Stimulated activated CD8-positive, alpha-beta memory T cell treated with anti-CD3 and anti-CD28 coated beads, Interleukin-4, amount 100 ng/mL, for 4 hours (primary cell): ENCODE data around the gene BAIAP2L2.
"Not testable (repeated sequence)": the region's sequence is repeated elsewhere in the genome, so short reads cannot be mapped to it uniquely, and the experiment has no call there.

Experiments used
- DNase-seq, 2 donors: peaks; one replicate each; pipeline ENCODE4 v3.0.0-alpha.2; 2020; ENCODE audit warnings: low read depth in 2 of 2, low spot score in 1 of 2

BAIAP2L2 gene

DNA sequence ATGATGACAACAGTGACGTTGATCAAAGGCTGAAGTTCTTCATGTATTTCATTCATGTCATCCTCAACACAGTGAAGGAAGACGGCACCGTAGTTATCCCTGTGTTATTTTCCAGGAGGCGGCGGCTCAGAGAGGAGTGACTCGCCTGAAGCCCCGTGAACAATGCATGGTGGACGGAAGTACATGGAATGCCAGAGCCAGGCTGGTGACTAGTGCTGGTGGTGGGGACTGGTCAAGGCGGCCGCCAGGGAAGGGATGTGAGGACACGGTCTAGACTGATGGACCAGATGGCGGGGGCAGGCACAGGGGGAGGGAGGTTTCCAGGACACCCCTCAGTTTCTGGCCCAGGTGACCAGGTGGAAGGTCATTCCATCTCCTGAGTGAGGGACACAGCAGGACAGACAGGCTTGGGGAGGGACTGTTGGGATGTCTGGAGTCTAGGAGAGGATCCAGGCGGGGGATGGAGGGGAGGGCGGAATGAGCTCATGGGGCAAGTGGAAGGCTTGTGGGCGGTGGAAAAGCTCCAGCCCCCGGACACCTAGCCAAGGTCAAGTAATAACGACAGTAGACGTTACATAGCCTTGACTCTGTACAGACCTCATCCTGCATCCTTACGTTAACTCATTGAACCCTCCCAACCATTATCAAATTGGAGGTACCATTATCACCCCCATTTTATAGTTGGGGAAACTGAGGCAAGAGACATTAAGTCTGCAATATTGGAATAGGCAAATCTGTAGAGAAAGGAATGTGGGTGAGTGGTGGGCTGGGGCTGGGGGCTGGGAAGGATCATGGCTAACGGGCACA is 69.3 kb downstream of the BAIAP2L2 start:
- DNase-seq = no peak

DNA sequence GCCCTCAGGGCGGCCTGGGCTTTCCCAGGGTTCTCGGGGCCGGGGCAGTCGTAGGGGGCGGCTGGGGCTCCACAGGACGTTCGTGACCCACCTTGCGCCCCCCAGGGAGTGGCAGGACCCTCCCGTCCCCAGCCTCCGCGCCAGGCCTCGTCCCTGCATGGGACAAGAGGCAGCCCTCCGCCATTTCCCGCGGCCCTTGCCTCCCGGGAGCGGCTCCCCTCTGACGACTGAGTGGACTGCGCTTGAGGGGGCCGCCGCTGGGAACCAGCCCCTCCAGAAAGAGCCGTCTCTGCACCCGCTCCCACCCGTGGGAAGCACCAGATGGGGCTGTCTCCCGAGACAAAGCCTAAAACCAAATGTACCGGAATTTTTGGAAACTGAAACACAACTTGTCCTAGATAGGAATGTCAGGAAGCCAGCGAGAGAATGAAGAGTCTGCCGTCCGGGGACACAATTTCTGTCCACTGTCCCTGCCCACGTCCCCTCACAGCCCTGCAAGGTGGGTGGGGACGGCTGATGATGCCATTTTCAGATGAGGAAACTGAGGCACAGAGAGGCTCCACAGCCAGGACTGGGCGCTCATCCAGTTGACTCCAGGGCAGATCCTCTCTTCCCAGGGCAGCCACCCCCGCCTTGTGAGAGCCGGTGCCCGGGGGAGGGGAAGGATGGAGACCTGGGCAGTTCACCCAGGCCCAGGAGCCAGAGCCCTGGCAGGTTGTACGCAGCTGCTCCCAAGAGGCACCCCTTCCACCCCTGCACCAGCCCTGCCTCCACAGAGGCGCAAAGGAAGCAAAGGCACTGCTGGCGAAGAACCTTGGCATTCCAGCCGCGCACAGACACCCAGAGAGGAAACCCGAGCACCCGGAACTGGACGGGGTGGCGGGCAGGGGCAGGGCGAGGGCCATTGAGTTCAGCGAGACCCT is 71.3 kb downstream of the BAIAP2L2 start:
- no peak for DNase-seq

DNA sequence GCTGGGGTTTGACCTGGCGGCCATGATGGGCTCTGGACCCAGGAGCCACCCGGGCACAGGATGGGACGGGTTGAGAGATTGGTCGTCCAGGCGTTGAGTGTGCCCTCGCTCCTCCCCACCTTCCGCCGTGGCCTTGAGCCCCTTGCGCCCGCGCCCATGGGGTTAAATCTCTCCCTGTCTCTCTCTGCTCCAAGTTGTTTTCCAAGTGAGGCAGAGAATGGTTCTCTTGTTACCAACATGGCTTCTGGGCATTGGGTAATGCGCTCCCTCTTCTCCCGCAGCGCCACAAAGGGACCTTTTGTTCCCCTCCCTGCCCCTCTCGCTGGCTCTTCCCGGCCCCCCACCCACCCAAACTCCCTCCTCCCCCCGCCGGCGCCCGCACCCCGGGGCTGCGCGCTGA is 72.1 kb downstream of the BAIAP2L2 start:
- DNase-seq = no peak

DNA sequence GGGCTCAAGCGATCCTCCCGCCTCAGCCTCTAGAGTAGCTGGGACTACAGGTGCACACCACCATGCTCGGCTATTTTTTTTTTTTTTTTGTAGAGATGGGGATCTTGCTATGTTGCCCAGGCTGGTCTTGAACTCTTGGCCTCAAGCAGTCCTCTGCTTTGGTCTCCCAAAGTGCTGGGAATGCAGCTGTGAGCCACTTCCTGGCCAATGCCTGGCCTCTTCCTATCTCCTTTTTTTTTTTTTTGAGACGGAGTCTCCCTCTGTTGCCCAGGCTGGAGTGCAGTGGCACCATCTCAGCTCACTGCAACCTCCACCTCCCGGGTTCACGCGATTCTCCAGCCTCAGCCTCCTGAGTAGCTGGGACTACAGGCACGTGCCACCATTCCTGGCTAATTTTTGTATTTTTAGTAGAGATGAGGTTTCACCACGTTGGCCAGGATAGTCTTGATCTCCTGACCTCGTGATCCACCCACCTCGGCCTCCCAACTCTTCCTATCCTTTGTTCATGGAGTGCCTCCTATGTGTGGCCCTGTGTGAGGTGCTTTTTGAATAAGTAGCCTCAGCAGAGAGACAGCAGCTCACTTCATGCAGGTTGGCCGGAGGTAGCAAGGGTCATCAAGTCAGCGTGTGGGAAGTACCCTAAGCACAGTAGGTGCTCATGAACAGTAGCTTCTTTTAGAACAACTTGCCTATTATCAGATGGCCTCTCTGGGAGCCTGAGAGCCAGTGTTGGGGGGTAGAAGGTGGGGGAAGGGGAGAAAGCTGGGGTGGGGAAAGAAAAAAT is 72.9 kb downstream of the BAIAP2L2 start:
- DNase-seq = not testable (repeated sequence)

DNA sequence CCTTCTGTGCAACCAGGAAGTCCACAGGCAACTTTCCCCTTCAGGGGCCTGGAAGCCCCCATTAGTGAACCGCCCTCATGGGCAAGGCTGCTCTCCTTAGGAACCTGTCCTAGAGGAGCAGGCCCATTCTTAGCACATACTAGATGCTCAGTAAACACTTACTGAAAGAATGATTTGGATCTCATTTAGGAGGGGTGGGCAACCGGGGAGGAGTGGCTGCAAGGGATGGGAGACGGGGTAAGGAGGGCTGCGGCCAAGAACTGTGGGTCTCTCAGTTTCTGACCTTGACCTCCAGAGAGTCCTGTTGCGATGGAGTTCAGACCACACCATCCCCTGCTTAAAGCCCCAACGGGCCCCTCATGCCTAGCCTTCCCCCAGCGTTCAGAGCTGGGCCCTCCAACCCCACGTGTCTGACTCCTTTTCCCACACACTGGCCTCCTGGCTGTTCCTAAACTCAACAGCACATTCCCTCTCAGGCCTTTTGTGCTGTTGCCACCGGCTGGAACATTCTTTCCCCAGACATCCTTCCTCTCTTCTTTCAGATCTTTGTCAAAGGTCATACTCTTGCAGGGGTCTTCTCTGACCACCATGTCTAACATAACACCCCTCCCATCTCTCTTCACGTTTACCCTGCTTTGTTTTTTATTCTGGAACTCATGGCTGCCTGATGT is 74.0 kb downstream of the BAIAP2L2 start:
- no peak for DNase-seq

DNA sequence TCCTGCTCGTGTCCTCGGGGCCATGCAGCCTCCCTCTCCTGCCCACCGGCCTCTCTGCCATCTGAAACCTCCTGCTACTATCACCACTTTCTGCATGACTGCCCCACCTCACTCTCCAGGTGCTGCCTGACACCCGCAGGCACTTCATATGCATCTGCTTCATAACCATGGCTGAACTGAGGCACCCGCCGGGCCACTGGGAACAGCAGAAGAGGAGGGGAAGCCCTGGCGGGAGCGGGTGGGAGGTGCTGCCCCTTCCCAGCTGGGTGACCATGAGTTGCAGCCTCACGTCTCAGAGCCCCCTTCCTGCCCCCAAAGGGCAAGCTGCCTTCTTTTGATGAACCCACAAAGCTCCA is 75.0 kb downstream of the BAIAP2L2 start:
- DNase-seq = no peak
